Activated effector memory CD4-positive, alpha-beta T cell treated with Interleukin-2 at 50 U/mL for 16 hours (primary cell): ENCODE data around the gene TBC1D10A.

ENCODE experiments used
- DNase-seq: peaks from one replicate; pipeline ENCODE4 v3.0.0-alpha.2; 2020

TBC1D10A gene

DNA sequence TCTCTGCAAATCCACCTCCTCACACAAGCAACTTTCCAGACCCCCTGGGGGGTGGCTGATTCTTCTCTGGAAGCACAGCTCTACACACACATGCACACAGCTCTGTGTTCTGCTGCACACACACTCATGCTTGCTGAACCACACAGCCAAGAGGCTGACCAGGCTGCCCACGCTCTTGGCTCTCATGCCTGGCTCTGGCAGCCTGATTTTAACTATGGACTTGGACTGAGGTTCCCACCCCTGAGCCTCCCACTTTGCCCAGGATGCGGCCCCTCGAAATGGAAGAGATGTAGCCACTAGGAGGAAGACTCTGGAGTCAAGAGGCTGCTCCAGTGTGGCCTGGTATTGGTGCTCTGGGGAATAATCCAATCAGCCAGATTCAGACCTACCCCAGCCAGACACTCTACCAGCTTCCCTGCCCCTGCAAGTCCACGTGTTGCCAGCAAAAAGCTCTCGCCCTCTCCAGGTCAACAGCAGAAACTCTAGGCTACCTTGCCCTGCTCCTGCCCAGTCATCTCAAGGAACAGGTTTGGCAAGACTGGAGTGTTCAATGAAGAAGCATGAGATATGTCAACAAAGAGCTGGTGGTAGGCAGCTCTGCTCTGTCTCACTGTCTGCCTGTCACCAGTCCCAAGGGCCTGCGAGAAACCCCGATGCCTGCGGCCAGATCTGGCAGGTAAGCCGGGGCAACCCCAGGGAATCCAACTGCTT, 28.6 kb downstream of the TBC1D10A start:
- no peak for DNase-seq

DNA sequence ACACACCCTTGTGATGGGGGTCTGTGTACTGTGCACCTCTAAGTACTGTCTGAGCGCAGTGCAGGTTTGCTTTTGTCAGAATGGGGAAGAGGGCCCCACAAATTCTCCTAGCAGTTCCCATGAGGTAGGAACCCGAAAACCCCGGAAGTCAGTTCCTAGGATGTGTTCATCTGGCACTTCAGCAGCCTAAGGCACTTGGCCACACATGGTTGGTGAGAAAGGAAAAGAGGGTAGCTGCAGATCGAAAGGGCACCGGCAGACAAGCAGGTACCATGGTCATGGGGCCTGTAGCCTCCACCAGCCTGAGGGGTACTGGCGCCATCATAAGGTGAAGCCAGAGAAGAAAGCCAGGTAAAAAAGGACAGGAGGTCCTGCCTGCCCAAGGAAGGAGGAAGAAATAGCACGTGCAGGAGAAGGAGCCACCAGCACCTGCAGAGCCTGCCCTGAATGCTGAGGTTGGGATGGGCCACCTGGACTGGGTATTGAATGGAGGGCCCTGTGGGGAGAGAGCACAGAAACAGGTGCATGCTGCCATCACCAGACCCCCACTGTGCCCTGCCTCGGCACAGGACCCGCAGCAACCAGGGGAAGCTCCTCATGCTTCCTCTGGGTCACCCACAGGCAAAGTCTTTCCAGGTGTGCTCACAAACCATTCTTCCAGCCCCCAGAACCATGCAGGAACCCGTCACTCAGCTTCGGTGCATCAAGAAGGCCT, 29.3 kb downstream of the TBC1D10A start:
- no peak for DNase-seq

DNA sequence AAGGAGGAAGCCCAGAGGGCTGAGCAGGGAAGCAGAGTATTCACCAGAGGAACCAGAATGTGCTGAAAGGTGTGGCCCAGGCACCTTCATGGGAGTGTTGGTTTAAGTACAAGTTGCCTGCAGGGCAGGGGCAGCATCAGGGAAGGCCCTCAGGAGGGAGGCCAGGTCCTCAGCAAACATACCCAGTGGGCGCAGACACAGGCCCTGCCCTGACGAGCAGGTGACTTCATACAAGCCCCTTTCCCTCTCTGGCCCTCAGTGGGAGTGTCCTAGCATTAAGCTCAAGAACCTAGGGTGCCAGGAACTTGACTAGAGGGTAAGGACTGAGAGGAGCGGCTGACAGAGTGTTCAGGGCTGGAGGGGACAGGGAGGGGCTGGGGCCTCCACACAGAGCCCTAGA, 29.9 kb downstream of the TBC1D10A start:
- no peak for DNase-seq

DNA sequence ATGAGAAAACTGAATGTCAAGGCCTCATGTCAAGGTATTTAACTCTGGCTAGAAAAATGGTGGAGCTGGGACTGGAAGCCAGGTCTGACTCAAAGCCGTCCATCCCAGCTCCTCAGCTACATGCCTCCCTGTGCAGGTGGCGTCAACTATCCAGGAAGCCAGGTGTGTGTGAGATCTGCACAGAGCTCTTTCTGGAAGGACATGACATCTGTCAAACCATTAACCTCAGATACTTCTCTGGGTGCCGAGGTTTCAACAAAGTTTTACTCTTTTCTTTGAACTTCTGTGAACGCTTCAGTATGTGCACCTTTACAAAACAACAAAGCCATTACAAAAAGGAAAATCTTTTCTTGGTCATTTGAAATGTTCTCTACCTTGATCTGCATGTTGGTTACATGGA, 30.4 kb downstream of the TBC1D10A start:
- DNase-seq: no peak

DNA sequence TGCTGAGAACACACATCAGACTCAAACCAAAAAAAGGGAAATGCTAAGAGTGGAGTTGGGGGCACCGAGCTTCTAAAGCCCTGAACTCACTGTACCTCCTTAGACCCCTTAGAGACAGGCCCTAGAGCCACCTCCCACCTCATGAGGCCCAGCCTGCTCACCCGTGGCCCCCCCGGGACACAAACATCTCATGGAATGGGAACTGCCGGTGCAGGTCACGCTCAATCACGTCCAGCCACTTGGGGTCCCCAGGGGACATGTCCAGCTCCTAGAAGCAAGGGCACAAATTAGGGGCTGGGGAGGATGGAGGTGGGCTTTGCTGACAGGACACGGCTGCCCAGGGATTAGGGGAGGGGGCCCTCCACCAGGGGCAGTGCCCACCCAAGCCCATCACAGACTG, 31.2 kb downstream of the TBC1D10A start:
- DNase-seq: no peak

DNA sequence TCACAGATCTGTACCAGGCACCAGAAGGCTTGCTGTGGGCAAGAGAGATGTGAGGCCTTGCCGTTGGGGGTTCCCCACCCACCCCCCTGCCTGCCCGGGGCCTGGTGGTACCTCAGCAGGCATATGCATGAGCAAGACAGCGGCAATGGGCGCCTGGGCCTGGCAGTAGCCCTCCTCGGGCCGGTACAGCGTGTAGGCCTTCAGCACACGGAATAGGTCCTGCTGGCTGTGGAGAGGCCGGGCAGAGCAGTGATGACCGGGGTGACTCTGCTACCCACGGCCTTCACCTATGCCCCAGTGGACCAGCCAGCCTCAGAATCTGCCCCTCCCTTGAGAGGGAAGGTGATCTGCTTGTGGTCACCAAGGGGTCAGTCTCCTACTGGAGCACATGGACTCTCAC, 31.9 kb downstream of the TBC1D10A start:
- no peak for DNase-seq

DNA sequence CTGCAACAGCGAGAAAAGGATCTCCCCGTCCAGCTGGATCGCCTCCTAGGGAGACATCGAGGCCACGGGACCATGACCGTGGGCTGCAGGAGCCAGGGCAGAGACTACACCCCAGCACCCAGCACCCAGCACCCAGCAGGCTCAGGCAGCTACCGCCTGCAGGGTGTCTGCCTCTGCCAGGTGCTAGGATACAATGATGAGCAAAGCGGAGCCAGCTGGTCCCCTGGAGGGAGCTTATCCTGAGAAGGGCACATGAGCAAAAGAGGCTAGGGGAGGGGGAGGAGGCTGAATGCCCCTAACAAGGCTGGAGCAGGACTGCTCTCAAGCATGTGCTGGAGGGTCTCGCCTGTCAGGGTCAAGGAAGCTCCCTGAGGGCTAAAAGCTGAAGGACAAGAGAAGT, 32.7 kb downstream of the TBC1D10A start:
- no peak for DNase-seq

DNA sequence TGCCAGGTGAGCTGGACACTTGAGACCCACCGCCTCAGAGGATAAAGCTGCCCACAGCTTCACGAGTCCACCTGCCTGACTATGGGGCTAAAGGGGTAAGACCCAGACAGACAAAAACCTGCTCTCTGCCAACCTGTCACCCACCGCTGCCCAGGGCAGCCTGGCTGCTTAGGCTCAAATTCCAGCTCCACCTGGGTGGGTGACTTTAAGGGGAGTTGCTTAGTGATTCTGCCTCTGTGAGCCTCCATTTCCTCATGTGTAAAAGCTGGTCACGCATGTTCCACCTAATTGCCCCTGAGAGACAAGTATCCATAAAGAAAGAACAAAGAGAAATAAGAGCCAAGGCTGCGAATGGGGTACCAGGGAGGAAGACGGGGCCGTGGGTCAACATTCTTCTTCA, 33.7 kb downstream of the TBC1D10A start:
- no peak for DNase-seq

DNA sequence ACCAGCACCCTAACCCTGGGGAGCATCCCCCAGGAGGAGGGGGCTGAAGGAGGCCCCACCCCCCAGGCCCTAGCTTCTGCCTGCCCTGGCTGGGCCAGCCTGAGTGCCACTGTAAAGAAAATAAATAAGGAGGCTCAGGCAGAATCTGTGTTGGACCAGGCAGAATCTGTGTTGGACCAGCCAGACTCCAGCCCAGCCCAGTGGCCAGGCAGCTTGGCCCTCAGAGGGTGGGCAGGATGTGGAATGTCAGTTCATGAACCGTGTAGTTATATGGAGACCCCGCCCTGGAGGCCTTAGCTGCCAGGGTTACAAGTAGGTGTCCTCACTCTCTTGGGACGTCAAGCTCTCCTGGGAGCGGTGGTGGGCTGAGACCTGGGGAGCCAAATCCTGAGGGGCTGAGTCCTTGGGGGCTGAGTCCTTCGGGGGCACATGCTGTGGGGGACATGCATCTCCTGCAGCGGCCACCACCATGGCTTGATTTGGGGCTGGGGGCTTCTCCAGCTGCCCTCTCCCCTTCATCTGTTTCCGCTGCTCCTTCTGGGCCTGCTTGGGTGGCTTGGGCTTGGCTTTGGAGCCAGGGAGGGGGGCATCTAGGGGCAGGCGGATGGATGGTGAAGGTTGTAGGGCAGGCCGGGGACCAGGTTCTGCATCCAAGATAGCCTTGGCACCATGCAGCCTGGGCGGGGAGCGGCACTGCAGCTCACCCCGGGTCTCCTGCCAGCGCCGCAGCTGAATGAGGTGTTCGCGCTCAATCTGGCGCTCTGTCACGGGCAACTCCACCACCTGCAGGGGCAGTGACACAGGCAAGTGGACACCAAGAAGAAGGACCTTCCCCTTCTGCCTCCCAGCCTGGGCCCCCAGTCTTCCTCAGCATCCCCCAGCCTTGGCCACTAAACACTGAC, 34.4 kb downstream of the TBC1D10A start:
- DNase-seq: no peak

DNA sequence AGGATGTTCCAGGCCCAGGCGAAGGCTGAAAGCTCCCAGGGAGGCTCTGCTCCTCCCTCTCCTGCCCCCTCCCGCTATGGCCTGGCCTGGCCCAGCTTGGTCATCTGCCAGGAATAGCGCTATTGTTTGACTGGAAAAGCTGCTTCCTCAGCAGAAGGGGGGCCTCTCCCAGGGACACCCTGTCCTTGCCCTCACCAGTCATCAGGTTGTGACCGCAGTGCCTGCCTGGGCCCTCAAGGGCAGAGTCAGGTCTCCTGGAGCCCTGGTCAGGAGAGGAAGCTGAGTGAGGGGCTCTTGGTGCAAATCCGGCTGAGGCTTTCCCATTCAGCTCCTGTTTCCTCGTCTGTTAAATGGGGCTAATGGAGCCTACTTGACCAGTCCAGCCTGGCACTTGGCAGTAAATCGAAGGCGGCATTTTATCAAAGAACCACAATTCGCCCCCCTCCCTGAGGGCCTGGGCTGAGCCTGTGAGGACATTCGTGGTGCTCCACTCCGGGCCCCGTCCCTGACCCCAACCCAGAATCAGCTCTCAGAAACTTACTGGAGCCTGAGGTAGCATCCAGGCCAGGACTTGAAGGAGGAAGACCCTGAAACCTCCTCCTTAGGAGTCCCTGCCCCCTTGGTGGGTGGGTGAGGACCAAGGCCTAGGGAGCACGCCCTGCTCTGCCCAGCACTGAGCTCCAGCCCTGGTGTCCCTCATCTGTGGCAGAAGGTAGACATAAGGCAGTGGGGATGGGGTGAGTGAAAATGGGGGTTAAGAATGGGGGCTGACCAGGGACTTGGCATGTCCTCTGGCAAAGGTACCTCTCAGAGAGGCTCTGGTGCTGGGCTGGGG, 35.5 kb downstream of the TBC1D10A start:
- no peak for DNase-seq

DNA sequence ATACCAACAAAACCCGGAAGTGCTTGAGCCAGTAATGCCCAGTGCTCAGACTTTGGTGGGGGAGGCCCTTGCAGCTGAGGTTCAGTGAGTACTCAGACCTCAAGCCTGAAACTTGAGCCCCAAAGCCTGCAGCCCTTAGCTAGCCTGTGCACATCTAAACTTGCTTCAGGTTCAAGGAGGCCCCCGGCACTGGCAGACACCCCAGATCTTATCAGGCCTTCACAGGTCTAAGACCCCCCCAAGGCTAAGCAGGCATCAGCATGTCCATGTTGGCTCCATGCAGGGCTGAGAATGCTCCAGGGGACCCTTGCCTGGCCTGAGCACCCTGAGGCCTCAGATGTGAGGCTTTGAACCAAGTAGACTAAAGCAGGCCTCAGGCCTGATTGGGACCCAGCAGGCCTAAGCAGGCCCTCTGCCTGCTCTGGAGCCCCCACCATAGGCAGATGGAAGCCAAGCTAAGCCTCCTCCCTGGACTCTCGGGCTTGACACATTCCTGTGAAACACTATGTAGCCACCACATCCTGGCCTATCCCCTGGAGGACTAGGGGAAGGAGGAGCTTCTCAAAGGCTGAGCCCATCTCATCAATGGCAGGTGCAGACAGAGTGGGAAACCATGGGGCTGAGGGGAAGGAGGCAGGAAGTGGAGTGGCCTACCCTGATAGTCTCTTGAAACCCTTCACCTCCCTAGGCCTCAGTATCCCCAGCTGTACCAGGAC, 36.2 kb downstream of the TBC1D10A start:
- DNase-seq: no peak

DNA sequence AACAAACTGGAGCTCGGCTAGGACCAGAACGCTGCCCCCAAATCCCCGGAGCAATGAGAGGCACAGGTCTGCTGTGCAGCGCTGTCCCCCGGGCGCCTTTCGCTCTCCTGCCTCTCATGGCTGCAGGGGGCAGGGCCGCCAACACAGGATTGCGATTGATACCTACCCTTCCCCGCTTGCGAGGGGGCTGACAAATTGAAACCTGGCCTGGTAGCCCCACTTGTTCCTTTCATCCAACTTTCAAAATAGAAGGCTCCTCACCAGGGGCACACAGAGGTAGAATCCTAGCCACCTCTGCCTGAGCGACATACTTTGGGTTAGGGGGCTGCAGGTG, 36.8 kb downstream of the TBC1D10A start:
- no peak for DNase-seq

DNA sequence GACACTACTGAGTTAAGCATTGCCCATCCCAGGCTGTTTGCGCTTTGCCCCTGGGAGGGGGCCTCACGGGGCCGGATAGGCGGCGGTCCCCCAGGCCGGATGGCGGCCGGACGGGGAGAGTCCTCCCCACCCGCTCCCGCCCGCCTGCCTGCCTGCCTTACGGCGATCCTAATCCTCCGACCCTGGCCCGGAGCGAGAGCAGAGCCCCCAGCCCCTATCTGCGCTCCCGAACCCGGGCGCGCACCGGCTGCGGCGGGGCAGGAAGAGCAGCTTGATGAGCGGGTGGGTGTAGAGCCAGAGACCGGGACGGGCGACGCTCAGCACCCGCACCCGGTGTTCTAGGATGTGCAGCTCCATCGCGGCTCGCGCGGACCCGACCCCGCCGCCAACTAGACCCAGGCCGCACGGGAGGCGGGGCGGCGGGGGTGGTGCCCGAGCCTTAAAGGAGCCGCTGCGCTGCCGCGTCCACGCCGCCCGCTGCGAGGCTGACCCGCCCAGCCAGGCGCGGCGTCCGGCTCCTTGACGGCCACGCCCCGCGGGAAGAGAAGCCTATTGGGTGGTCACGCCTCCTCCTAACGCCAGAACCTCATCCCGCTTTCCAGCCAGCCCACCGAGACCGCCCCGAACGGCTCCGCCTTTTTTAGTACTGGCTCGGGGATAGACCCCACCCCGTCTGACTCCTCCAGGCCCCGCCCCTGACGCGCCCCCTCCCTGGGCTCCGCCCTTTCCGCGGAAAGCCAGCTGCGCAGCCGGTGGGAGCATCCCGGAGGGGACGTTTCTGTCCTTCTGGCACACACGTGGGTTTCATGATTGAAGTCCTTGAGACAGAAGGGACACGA, 37.4 kb downstream of the TBC1D10A start, which contains the start of gene CASTOR1:
CASTOR1 (minus strand) TSS at position 365 of the 839 bp plus-strand sequence; CDS start at position 357, 8 bp downstream.
- peak; percentile 85 for DNase-seq

DNA sequence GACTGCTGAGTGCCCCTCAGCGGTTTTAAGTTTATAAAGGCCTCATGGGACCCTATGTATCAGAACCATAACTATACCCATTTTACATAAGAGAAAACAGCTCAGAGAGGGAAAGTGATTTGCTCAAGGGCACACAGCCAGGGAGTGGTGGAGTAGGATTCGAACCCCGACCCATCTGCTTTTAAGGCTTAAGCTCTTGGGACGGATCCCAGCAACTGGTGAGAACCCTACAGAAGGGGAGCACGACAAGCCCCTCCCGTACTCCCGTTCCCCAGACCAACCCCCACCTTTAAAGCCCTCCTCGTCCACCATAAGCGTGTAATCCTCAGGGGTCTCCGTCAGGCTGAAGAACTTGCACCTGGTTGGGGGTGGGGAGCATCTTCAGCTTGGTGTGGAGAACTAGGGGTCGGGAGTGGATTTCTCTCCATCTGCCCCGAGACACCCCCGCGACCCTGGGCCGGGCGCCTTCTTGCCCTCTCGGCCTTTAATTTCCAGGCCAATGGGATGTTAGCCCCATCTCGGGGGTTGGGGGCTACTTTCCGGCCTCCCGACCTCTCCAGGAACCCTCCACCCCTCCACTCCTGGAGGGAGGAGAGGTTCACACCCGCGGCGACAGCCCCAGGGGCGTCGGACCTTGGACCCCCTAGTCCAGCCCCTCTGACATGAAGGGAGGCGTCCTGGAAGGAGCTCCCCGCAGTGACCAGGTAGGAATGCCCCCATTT, 38.2 kb downstream of the TBC1D10A start:
- no peak for DNase-seq

DNA sequence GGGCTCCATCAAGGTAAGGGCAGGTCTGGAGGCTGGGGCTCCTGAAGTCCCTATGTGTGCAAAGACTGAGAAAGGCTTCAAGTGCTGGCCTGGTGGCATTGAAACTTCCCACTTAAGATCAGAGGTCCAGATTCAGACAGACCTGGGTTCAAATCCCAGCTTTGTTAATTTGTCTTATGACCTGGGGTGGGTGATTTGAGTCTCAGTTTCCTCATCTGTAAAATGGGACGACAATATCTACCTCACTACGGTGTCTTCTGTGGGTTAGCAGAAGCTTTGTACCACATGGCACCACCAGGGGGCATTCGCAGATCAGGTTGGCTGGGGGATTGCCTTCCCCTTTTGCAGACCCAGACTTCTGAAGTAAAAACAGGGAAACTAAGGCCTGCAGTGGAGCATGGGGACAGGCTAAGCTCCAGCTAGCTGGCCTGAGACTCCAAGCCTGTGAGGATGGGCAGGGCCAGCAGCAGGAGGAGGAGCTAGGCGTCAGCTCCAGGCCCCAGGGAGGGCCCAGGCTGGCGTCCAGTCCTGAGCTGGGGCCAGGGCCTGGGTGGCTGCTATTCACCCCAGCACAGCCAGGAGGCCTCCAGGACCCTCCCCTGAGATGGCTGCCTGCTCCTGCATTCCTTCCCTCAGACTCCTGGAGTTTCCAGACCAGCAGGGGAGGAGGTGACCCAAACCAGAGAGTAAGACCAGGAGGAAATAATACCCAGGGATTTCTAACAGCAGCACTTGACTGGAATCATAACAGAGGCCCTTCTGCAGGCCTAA, 38.9 kb downstream of the TBC1D10A start:
- DNase-seq: peak; percentile 80

DNA sequence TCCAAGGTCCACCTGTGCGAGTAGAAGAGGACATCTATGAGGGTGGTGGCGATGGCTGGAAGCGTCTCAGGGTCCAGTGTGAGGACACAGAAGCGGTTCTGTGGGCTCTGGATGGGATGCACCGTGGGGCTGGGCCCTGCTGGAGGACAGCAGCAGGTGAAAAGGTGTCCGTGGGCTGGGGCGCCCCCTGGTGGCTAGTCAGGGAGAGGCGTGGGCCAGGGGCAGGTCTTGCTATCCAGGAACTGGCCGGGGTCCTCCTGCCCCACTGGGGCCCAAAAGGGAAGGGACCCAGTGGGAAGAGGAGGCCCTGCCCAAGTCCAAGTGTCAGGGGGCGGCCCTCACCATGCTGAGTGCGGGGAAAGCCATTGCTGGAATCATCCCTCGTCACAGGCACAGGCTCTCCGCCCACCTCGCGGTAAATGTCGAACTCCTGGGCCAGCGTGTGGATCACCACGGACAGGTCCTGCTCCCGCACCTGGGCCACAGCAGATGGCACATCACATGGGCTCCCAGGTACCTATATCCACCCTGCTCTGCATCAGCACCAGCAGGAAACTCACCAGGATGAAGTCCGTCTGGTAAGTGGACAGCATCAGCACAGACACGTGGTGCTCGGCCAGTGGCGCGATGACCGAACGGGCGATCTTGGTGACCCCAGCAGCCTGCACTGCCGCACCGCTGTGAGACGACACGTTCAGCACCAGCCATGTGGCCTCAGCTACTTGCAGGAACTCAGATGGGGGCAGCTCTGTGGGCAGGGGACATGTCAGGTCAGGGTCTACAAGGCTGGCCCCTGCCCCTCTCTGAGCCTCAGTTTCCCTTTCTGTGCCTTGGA, 39.7 kb downstream of the TBC1D10A start:
- DNase-seq: peak; percentile 76

DNA sequence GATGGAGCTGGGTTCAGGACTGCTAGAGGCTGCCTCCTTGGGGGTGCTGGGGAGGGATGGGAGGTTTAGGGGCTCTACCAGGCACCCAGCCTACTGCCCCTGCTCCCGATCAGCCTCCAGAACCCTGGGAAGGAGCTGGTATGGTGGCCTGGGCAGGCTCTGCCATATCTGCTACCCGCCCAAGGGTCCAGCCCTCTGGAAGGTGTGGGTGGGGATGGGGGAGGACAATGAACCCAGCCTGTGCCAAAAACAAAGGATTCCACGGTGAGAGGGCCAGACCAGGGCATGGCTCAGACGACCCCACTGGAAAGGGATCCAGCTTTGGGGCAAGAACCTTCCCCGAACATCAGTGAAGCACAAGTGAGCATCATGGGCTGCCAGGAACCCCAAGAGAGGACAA, 40.4 kb downstream of the TBC1D10A start:
- no peak for DNase-seq

DNA sequence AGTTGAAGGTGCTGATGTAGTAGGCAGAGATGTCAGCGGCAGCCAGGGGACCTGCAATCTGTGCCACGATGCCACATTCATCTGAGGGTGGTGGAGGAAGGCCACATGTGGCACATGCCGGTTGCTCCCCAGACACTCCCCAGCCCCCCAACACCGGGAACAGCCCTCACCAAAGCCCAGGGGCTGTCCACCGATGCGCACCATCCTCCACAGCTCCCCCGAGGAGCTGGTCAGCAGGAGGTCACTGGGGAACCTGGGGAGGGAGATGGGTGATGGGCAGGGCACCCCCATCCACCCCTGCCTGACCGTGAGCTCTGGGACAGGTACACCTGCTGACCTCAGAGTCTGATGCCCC, 40.9 kb downstream of the TBC1D10A start:
- DNase-seq: no peak
